ENCODE results near the gene SPTBN5.

The SPTBN5 gene

GRCh38 chr15:41806291-41807181, 87.3 kb downstream of the SPTBN5 start:
- Histone ChIP-seq H4K8ac (ENCODE audit: low read length) (no peak overlapping the region), H3K4ac (ENCODE audit: low read depth in 1 of 2, low read length in 2 of 2) (no peak overlapping the region), H3K27me3 (ENCODE audit: control insufficient read depth in 1 of 2, insufficient read depth in 1 of 2, low read length in 2 of 2) (no peaks in the 10 kb centered on the region), H2AFZ (ENCODE audit: low read depth, low read length) (no peak overlapping the region), H3K4me2 (ENCODE audit: low read length, poor library complexity, severe bottlenecking) (no peak overlapping the region), H3K9ac (ENCODE audit: low read length) (no peak overlapping the region), H2AK5ac (ENCODE audit: low read length, severe bottlenecking) (no peak overlapping the region), H3K18ac (ENCODE audit: low read depth in 1 of 2, low read length in 2 of 2) (no peak overlapping the region), H2BK5ac (ENCODE audit: low read depth, low read length, poor library complexity, severe bottlenecking) (no peak overlapping the region), H3K4me3 (ENCODE audit: insufficient read depth in 1 of 2, low read depth in 1 of 2, low read length in 2 of 2) (no peak overlapping the region), H2BK12ac (ENCODE audit: low read length in 2 of 2) (no peak overlapping the region), H3K14ac (ENCODE audit: low read length in 2 of 2) (peak overlapping the region in 1 of 2 experiments; percentile 31), H3K27ac (ENCODE audit: low read length, poor library complexity, severe bottlenecking) (no peak overlapping the region), H2BK120ac (ENCODE audit: low read depth, low read length) (no peak overlapping the region), H2BK15ac (ENCODE audit: low read depth, poor library complexity, severe bottlenecking) (no peak overlapping the region), H3K36me3 (ENCODE audit: control insufficient read depth in 1 of 2, insufficient read depth in 2 of 2, low read depth in 1 of 2, low read length in 2 of 2) (peaks cover 15% of the 10 kb centered on the region in 2 experiments), H3K9me3 (ENCODE audit: control insufficient read depth, low read length) (no peaks in the 10 kb centered on the region), H4K91ac (ENCODE audit: low read length) (no peak overlapping the region), H3K79me1 (replicated peaks; ENCODE audit: low read length, poor library complexity, severe bottlenecking) (peaks cover 38% of the 10 kb centered on the region), H3K23ac (ENCODE audit: low read length in 2 of 2) (no peak overlapping the region), H3K4me1 (ENCODE audit: control insufficient read depth, insufficient read depth, low read depth, low read length) (peaks cover 16% of the 10 kb centered on the region)
- no peak for DNase-seq
- 93% methylated on average over 10 of the region's 10 CpGs for WGBS

- Histone ChIP-seq H2AK5ac (ENCODE audit: low read length, severe bottlenecking) (no peak overlapping the region), H2BK120ac (ENCODE audit: low read depth, low read length) (no peak overlapping the region), H2BK15ac (ENCODE audit: low read depth, poor library complexity, severe bottlenecking) (no peak overlapping the region), H3K23ac (ENCODE audit: low read length in 2 of 2) (no peak overlapping the region), H3K14ac (ENCODE audit: low read length in 2 of 2) (no peak overlapping the region), H3K4me2 (ENCODE audit: low read length, poor library complexity, severe bottlenecking) (no peak overlapping the region), H4K91ac (ENCODE audit: low read length) (no peak overlapping the region), H3K79me1 (replicated peaks; ENCODE audit: low read length, poor library complexity, severe bottlenecking) (peaks cover 38% of the 10 kb centered on the region), H3K4me3 (ENCODE audit: insufficient read depth in 1 of 2, low read depth in 1 of 2, low read length in 2 of 2) (no peak overlapping the region), H3K18ac (ENCODE audit: low read depth in 1 of 2, low read length in 2 of 2) (no peak overlapping the region), H2BK12ac (ENCODE audit: low read length in 2 of 2) (no peak overlapping the region), H3K27me3 (ENCODE audit: control insufficient read depth in 1 of 2, insufficient read depth in 1 of 2, low read length in 2 of 2) (no peaks in the 10 kb centered on the region), H2AFZ (ENCODE audit: low read depth, low read length) (no peak overlapping the region), H2BK5ac (ENCODE audit: low read depth, low read length, poor library complexity, severe bottlenecking) (no peak overlapping the region), H3K9me3 (ENCODE audit: control insufficient read depth, low read length) (no peaks in the 10 kb centered on the region), H3K9ac (ENCODE audit: low read length) (no peak overlapping the region), H3K36me3 (ENCODE audit: control insufficient read depth in 1 of 2, insufficient read depth in 2 of 2, low read depth in 1 of 2, low read length in 2 of 2) (peaks cover 11 to 21% of the 10 kb centered on the region in 2 experiments), H3K4ac (ENCODE audit: low read depth in 1 of 2, low read length in 2 of 2) (no peak overlapping the region), H3K4me1 (ENCODE audit: control insufficient read depth, insufficient read depth, low read depth, low read length) (peaks cover 15% of the 10 kb centered on the region), H3K27ac (ENCODE audit: low read length, poor library complexity, severe bottlenecking) (no peak overlapping the region), H4K8ac (ENCODE audit: low read length) (no peak overlapping the region)
- no peak for DNase-seq
- 96% methylated on average over 2 of the region's 3 CpGs for WGBS
Measured at GRCh38 chr15:41805711-41806110, 88.1 kb downstream of the SPTBN5 start.

GRCh38 chr15:41804916-41805666, 88.8 kb downstream of the SPTBN5 start:
- Histone ChIP-seq H2BK12ac (ENCODE audit: low read length in 2 of 2) (no peak overlapping the region), H3K27me3 (ENCODE audit: control insufficient read depth in 1 of 2, insufficient read depth in 1 of 2, low read length in 2 of 2) (no peaks in the 10 kb centered on the region), H2AFZ (ENCODE audit: low read depth, low read length) (no peak overlapping the region), H3K23ac (ENCODE audit: low read length in 2 of 2) (peak overlapping the region in 1 of 2 experiments; percentile 42), H3K9me3 (ENCODE audit: control insufficient read depth, low read length) (no peaks in the 10 kb centered on the region), H2BK120ac (ENCODE audit: low read depth, low read length) (no peak overlapping the region), H3K4me3 (ENCODE audit: insufficient read depth in 1 of 2, low read depth in 1 of 2, low read length in 2 of 2) (no peak overlapping the region), H3K79me1 (replicated peaks; ENCODE audit: low read length, poor library complexity, severe bottlenecking) (peaks cover 41% of the 10 kb centered on the region), H3K4me2 (ENCODE audit: low read length, poor library complexity, severe bottlenecking) (no peak overlapping the region), H3K4ac (ENCODE audit: low read depth in 1 of 2, low read length in 2 of 2) (no peak overlapping the region), H3K4me1 (ENCODE audit: control insufficient read depth, insufficient read depth, low read depth, low read length) (peaks cover 15% of the 10 kb centered on the region), H4K8ac (ENCODE audit: low read length) (no peak overlapping the region), H3K27ac (ENCODE audit: low read length, poor library complexity, severe bottlenecking) (no peak overlapping the region), H2BK15ac (ENCODE audit: low read depth, poor library complexity, severe bottlenecking) (no peak overlapping the region), H2BK5ac (ENCODE audit: low read depth, low read length, poor library complexity, severe bottlenecking) (no peak overlapping the region), H2AK5ac (ENCODE audit: low read length, severe bottlenecking) (no peak overlapping the region), H3K14ac (ENCODE audit: low read length in 2 of 2) (no peak overlapping the region), H3K18ac (ENCODE audit: low read depth in 1 of 2, low read length in 2 of 2) (no peak overlapping the region), H4K91ac (ENCODE audit: low read length) (no peak overlapping the region), H3K9ac (ENCODE audit: low read length) (no peak overlapping the region), H3K36me3 (ENCODE audit: control insufficient read depth in 1 of 2, insufficient read depth in 2 of 2, low read depth in 1 of 2, low read length in 2 of 2) (peaks cover 17 to 27% of the 10 kb centered on the region in 2 experiments)
- WGBS, result 92% methylated on average over 8 of the region's 8 CpGs
- no peak for DNase-seq

GRCh38 chr15:41804361-41804760, 89.5 kb downstream of the SPTBN5 start:
- no peak overlapping the region for H3K27ac ChIP-seq (ENCODE audit: low read length, poor library complexity, severe bottlenecking)
- H3K4me1 ChIP-seq (ENCODE audit: control insufficient read depth, insufficient read depth, low read depth, low read length), result peaks cover 18% of the 10 kb centered on the region
- no peak overlapping the region for H2BK12ac ChIP-seq (ENCODE audit: low read length in 2 of 2)
- no peak overlapping the region for H3K14ac ChIP-seq (ENCODE audit: low read length in 2 of 2)
- no peak overlapping the region for H2AFZ ChIP-seq (ENCODE audit: low read depth, low read length)
- H2AK5ac ChIP-seq (ENCODE audit: low read length, severe bottlenecking), result no peak overlapping the region
- no peak overlapping the region for H2BK5ac ChIP-seq (ENCODE audit: low read depth, low read length, poor library complexity, severe bottlenecking)
- no peak overlapping the region for H4K8ac ChIP-seq (ENCODE audit: low read length)
- H4K91ac ChIP-seq (ENCODE audit: low read length), result no peak overlapping the region
- H2BK15ac ChIP-seq (ENCODE audit: low read depth, poor library complexity, severe bottlenecking), result no peak overlapping the region
- H3K4me3 ChIP-seq (ENCODE audit: insufficient read depth in 1 of 2, low read depth in 1 of 2, low read length in 2 of 2), result no peak overlapping the region
- H2BK120ac ChIP-seq (ENCODE audit: low read depth, low read length), result no peak overlapping the region
- H3K18ac ChIP-seq (ENCODE audit: low read depth in 1 of 2, low read length in 2 of 2), result no peak overlapping the region
- peaks cover 18 to 34% of the 10 kb centered on the region in 2 experiments for H3K36me3 ChIP-seq (ENCODE audit: control insufficient read depth in 1 of 2, insufficient read depth in 2 of 2, low read depth in 1 of 2, low read length in 2 of 2)
- no peak overlapping the region for H3K4me2 ChIP-seq (ENCODE audit: low read length, poor library complexity, severe bottlenecking)
- H3K4ac ChIP-seq (ENCODE audit: low read depth in 1 of 2, low read length in 2 of 2), result no peak overlapping the region
- no peak for DNase-seq
- H3K79me1 ChIP-seq (replicated peaks; ENCODE audit: low read length, poor library complexity, severe bottlenecking), result peaks cover 35% of the 10 kb centered on the region
- WGBS, result 95% methylated on average over 2 of the region's 2 CpGs
- no peak overlapping the region for H3K9ac ChIP-seq (ENCODE audit: low read length)
- H3K9me3 ChIP-seq (ENCODE audit: control insufficient read depth, low read length), result no peaks in the 10 kb centered on the region
- H3K23ac ChIP-seq (ENCODE audit: low read length in 2 of 2), result no peak overlapping the region
- no peaks in the 10 kb centered on the region for H3K27me3 ChIP-seq (ENCODE audit: control insufficient read depth in 1 of 2, insufficient read depth in 1 of 2, low read length in 2 of 2)
